Measurements from ENCODE around the gene ZNF74. TPM values are rescaled to one million over a fixed set of nuclear protein-coding genes. Genes with fewer than 3 reads are reported as not detected.

Gene ZNF74
- total RNA-seq, 1 experiment from 2014 or later = 3.2 TPM

- no peak for DNase-seq (ENCODE audit: low read depth)
Measured at GRCh38 chr22:20420157-20420842, 26.3 kb downstream of the ZNF74 start.

GRCh38 chr22:20421507-20421874 is 27.5 kb downstream of the ZNF74 start:
- DNase-seq (ENCODE audit: low read depth) = no peak

- DNase-seq (ENCODE audit: low read depth) = peak; percentile 68
Measured at GRCh38 chr22:20422271-20423007, 28.5 kb downstream of the ZNF74 start.

GRCh38 chr22:20423008-20423905 is 29.3 kb downstream of the ZNF74 start:
- DNase-seq (ENCODE audit: low read depth) = peak; percentile 52

GRCh38 chr22:20423906-20424551 is 30.1 kb downstream of the ZNF74 start:
- DNase-seq (ENCODE audit: low read depth) = no peak

- no peak for DNase-seq (ENCODE audit: low read depth)
Measured at GRCh38 chr22:20424568-20424931, 30.6 kb downstream of the ZNF74 start.

GRCh38 chr22:20424932-20425565 is 31.1 kb downstream of the ZNF74 start:
- DNase-seq (ENCODE audit: low read depth) = no peak

GRCh38 chr22:20425566-20426258 is 31.8 kb downstream of the ZNF74 start:
- no peak for DNase-seq (ENCODE audit: low read depth)

- no peak for DNase-seq (ENCODE audit: low read depth)
Measured at GRCh38 chr22:20426259-20426615, 32.3 kb downstream of the ZNF74 start.

- no peak for DNase-seq (ENCODE audit: low read depth)
Measured at GRCh38 chr22:20427104-20427944, 33.4 kb downstream of the ZNF74 start.

- DNase-seq (ENCODE audit: low read depth) = no peak
Measured at GRCh38 chr22:20427945-20428417, 34.0 kb downstream of the ZNF74 start.

GRCh38 chr22:20428496-20429253 is 34.7 kb downstream of the ZNF74 start:
- no peak for DNase-seq (ENCODE audit: low read depth)

- DNase-seq (ENCODE audit: low read depth) = no peak
Measured at GRCh38 chr22:20429254-20430100, 35.5 kb downstream of the ZNF74 start.

- no peak for DNase-seq (ENCODE audit: low read depth)
Measured at GRCh38 chr22:20430101-20430719, 36.3 kb downstream of the ZNF74 start.

GRCh38 chr22:20430720-20431510 is 37.0 kb downstream of the ZNF74 start:
- no peak for DNase-seq (ENCODE audit: low read depth)

- DNase-seq (ENCODE audit: low read depth) = no peak
Measured at GRCh38 chr22:20431511-20432192, 37.7 kb downstream of the ZNF74 start.
